ENCODE data around the gene C1QTNF2. TPM values are rescaled to one million over a fixed set of nuclear protein-coding genes. Genes with fewer than 3 reads are reported as not detected.

Gene C1QTNF2
- total and polyA plus RNA-seq, 7 donors: 0.08 to 1.8 (median 0.35) TPM

DNA sequence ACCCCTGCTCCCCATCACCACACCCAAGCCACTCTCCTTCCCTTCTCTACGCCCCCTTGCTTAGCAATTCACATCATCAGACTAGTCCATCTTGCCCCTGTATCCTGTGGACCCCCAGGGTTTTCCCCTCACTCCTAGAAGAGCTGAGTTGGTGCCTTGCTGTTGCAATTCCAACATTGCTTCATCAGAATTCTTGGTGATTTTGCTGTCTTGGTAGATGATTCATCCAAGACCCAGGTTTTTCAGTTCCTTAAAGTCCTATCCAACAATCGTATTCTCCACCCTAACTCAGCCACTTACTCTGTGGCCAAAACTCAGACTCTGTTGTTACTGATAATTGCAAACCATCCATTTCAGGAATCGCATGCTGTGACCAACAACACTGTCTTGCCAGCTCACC, 36.7 kb downstream of the C1QTNF2 start:
- H3K4me1 ChIP-seq: no peaks in the 10 kb centered on the region
- TF ChIP-seq, protein P1, sequence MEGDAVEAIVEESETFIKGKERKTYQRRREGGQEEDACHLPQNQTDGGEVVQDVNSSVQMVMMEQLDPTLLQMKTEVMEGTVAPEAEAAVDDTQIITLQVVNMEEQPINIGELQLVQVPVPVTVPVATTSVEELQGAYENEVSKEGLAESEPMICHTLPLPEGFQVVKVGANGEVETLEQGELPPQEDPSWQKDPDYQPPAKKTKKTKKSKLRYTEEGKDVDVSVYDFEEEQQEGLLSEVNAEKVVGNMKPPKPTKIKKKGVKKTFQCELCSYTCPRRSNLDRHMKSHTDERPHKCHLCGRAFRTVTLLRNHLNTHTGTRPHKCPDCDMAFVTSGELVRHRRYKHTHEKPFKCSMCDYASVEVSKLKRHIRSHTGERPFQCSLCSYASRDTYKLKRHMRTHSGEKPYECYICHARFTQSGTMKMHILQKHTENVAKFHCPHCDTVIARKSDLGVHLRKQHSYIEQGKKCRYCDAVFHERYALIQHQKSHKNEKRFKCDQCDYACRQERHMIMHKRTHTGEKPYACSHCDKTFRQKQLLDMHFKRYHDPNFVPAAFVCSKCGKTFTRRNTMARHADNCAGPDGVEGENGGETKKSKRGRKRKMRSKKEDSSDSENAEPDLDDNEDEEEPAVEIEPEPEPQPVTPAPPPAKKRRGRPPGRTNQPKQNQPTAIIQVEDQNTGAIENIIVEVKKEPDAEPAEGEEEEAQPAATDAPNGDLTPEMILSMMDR (IDR thresholded peaks at IDR 0.05): no peak
- H3K27ac ChIP-seq: no peak overlapping the region
- 72 to 90% (median 89%) methylated on average over 3 of the region's 3 CpGs for WGBS, 3 donors
- DNase-seq: no peak
- H3K4me3 ChIP-seq: no peak overlapping the region
- H3K36me3 ChIP-seq (ENCODE audit: insufficient read depth in 1 of 2, low read depth in 1 of 2): no peaks in the 10 kb centered on the region
- no peaks in the 10 kb centered on the region for H3K9me3 ChIP-seq
- no peak for ATAC-seq
- intact Hi-C loops (cut with DNase I): no loop called here
- H3K27me3 ChIP-seq (ENCODE audit: insufficient read depth in 3 of 3, low read length in 2 of 3): no peaks in the 10 kb centered on the region

DNA sequence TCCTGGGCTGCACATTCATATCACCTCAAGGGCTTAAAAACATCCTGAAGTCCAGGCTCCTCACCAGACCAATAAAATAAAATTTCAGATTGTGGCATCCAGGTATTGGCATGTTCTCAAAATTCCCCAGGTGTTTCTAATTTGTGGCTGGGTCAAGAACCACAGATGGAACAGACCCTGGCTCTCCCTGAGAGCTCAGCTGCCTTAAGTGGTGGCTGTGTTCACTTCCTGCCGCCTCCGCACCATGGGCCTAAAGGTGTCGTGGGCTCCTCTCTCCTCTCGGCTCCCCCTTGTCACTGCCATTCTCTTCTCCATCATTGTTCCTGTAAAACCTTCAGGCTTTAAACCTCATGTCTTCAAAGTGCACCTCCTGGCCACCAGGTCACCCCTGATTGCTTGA, 40.2 kb downstream of the C1QTNF2 start:
- TF ChIP-seq, protein P1 (IDR thresholded peaks at IDR 0.05): no peak
- DNase-seq: no peak

GRCh38 chr5:160327818-160328217, 42.6 kb downstream of the C1QTNF2 start:
- TF ChIP-seq, protein P1 (IDR thresholded peaks at IDR 0.05): no peak
- Histone ChIP-seq H3K27me3 (ENCODE audit: insufficient read depth in 3 of 3, low read length in 2 of 3) (no peaks in the 10 kb centered on the region), H3K27ac (no peak overlapping the region), H3K36me3 (ENCODE audit: insufficient read depth in 1 of 2, low read depth in 1 of 2) (no peaks in the 10 kb centered on the region), H3K4me1 (no peaks in the 10 kb centered on the region), H3K4me3 (no peak overlapping the region), H3K9me3 (no peaks in the 10 kb centered on the region)
- no peak for ATAC-seq
- DNase-seq: no peak
- WGBS, 3 donors: 60 to 74% (median 63%) methylated on average over 6 of the region's 6 CpGs
- intact Hi-C loops (cut with DNase I): no loop called here

More for the DNA sequence above, 40.2 kb downstream of the C1QTNF2 start:
- 85 to 94% (median 91%) methylated on average over 4 of the region's 4 CpGs for WGBS, 3 donors
- no peaks in the 10 kb centered on the region for H3K36me3 ChIP-seq (ENCODE audit: insufficient read depth in 1 of 2, low read depth in 1 of 2)
- H3K4me3 ChIP-seq: no peak overlapping the region
- ATAC-seq: no peak
- H3K4me1 ChIP-seq: no peaks in the 10 kb centered on the region
- no peak overlapping the region for H3K27ac ChIP-seq
- intact Hi-C loops (cut with DNase I): no loop called here
- H3K9me3 ChIP-seq: no peaks in the 10 kb centered on the region
- no peaks in the 10 kb centered on the region for H3K27me3 ChIP-seq (ENCODE audit: insufficient read depth in 3 of 3, low read length in 2 of 3)

- no peaks in the 10 kb centered on the region for H3K36me3 ChIP-seq (ENCODE audit: insufficient read depth in 1 of 2, low read depth in 1 of 2)
- no peaks in the 10 kb centered on the region for H3K4me1 ChIP-seq
- ATAC-seq (no peak), DNase-seq (no peak)
- 78 to 82% (median 82%) methylated on average over 2 of the region's 2 CpGs for WGBS, 3 donors
- H3K27ac ChIP-seq: no peak overlapping the region
- intact Hi-C loops (cut with DNase I): no loop called here
- H3K9me3 ChIP-seq: no peaks in the 10 kb centered on the region
- TF ChIP-seq, protein P1 (IDR thresholded peaks at IDR 0.05): no peak
- no peaks in the 10 kb centered on the region for H3K27me3 ChIP-seq (ENCODE audit: insufficient read depth in 3 of 3, low read length in 2 of 3)
- H3K4me3 ChIP-seq: no peak overlapping the region
Observed at GRCh38 chr5:160326981-160327380, 43.4 kb downstream of the C1QTNF2 start.

GRCh38 chr5:160325716-160326115, 44.7 kb downstream of the C1QTNF2 start:
- WGBS, 3 donors: 84 to 93% (median 92%) methylated on average over 2 of the region's 2 CpGs
- Histone ChIP-seq H3K4me1 (no peaks in the 10 kb centered on the region), H3K27ac (no peak overlapping the region), H3K27me3 (ENCODE audit: insufficient read depth in 3 of 3, low read length in 2 of 3) (no peaks in the 10 kb centered on the region), H3K36me3 (ENCODE audit: insufficient read depth in 1 of 2, low read depth in 1 of 2) (no peaks in the 10 kb centered on the region), H3K9me3 (no peaks in the 10 kb centered on the region), H3K4me3 (no peak overlapping the region)
- TF ChIP-seq, protein P1 (IDR thresholded peaks at IDR 0.05): no peak
- no peak for DNase-seq
- intact Hi-C loops (cut with DNase I): no loop called here
- no peak for ATAC-seq

Measured in psoas muscle (tissue), 8 donors.